Heart left ventricle (tissue), 16 donors: Measurements from ENCODE around the gene AMMECR1. TPM values are rescaled to one million over a fixed set of nuclear protein-coding genes. Genes with fewer than 3 reads are reported as not detected.

ENCODE experiments used
- ATAC-seq, 4 donors: fragments of 200-7000 bp; cut with Tn5 transposase; one replicate each; pipeline ENCODE4 v1.9.1; 2020 to 2022; ENCODE audit warnings: moderate library complexity in 4 of 4, mild to moderate bottlenecking in 3 of 4, moderate number of reproducible peaks in 1 of 4
- DNase-seq, 5 donors: peaks; one replicate each; pipeline ENCODE4 v3.0.0-alpha.2; 2020
- H3K27ac ChIP-seq, 12 donors: fragments of 200-600 bp; sonication (generic) in 4 of 12; one replicate each; pipeline versions ENCODE4 v1.5.0 to v1.8.0; 2016 to 2022; ENCODE audit warnings: mild to moderate bottlenecking in 2 of 12
- H3K27me3 ChIP-seq, 9 donors: fragments of 200-600 bp; sonication (generic) in 2 of 9; one replicate each; pipeline versions ENCODE4 v1.5.1 to v1.8.0; 2016 to 2022; ENCODE audit warnings: mild to moderate bottlenecking in 3 of 9
- H3K36me3 ChIP-seq, 9 donors: fragments of 200-600 bp; sonication (generic) in 2 of 9; one replicate each; pipeline versions ENCODE4 v1.5.0 to v1.8.0; 2018 to 2022; ENCODE audit warnings: mild to moderate bottlenecking in 2 of 9
- H3K4me1 ChIP-seq, 12 donors: fragments of 200-600 bp; sonication (generic) in 4 of 12; one replicate each; pipeline versions ENCODE4 v1.5.0 to v1.8.0; 2016 to 2022; ENCODE audit warnings: mild to moderate bottlenecking in 3 of 12
- H3K4me3 ChIP-seq, 12 donors: fragments of 200-600 bp; sonication (generic) in 4 of 12; one replicate each; pipeline versions ENCODE4 v1.5.0 to v1.8.0; 2017 to 2022; ENCODE audit warnings: mild to moderate bottlenecking in 9 of 12, moderate library complexity in 4 of 12
- H3K9me3 ChIP-seq, 12 donors: fragments of 200-600 bp; sonication (generic) in 4 of 12; one replicate each; pipeline versions ENCODE4 v1.5.0 to v1.8.0; 2016 to 2022; ENCODE audit warnings: mild to moderate bottlenecking in 1 of 12
- POLR2A ChIP-seq, 2 donors: fragments of 450-650 bp; IDR thresholded peaks; one replicate each; pipeline ENCODE4 v1.6.1; 2017; ENCODE audit warnings: antibody characterized with exemption in 2 of 2, mild to moderate bottlenecking in 2 of 2, moderate library complexity in 2 of 2
- WGBS, 4 donors: extraction: QIAGEN DNeasy Blood & Tissue Kit in 2 of 4; methylation state at CpG; one replicate each; pipeline versions ENCODE4 v1.1.5 to v1.1.7; 2013 to 2018; 5-methylcytosine and 5-hydroxymethylcytosine counted together
- intact Hi-C, 10 donors: fragments of 100-400 bp; cut with DNase I; formaldehyde crosslinking; loops; one replicate each; pipeline versions ENCODE4 v1.11.1 to v1.14.2; 2022
- polyA plus RNA-seq, 2 donors: library from polyadenylated mRNA; stranded (reverse); fragments of 200-250 nt; gene quantifications; one replicate each; pipeline ENCODE4 v1.2.3, GENCODE V29; 2013
- total RNA-seq, 9 donors: library from RNA; depleted of rRNA in 2 of 9; stranded (reverse); fragments of >200 nt in 2 of 9; fragmentation: NEBNext Ultra II Directional in 3 of 9; extraction: Animal tissue kit (Norgen Biotek cat#: 25700) in 3 of 9; gene quantifications; one replicate each; pipeline versions ENCODE4 v1.1.0 to v1.2.4, GENCODE V29; 2016 to 2023
- TF ChIP-seq, protein P1 (sequence below), 12 donors: fragments of 200-600 bp; sonication (generic) in 4 of 12; IDR thresholded peaks; one replicate each; pipeline versions ENCODE4 v1.5.0 to v1.8.0; 2018 to 2022; ENCODE audit warnings: antibody characterized with exemption in 12 of 12, mild to moderate bottlenecking in 5 of 12
- donor health status: ischemic (EF 13 %, LVEDD 7.1; RV severe dilation, severe dysfunction).
- donor health status: healthy with polysubstance abuse.
- donor health status: DM: no; HTN: yes; CAD: no.
- donor health status: DM: no; HTN: no; CAD: no.
- donor health status: ischemic (EF 25% LVEDD 6.9; RV normal size, moderate dysfunction).
- donor health status: ischemic (EF 25% LVEDD 5.7; RV mildly dilated, moderate dysfunction).
- donor health status: healthy.
- donor health status: DM: yes; HTN: yes; CAD: no.
- donor health status: ischemic (EF 35%, LVEDD 5.7; RV mildly dilated, moderate dysfunction).
- donor health status: nonischemic (EF 11% LVEDD 7.7; RV severe dilation, severe dysfunction).
- donor health status: DM: yes; HTN: yes; CAD: no.
- donor health status: PGD.
- donor health status: ischemic (EF 29% LVEDD 5.4; RV normal size, mild dysfunction).
- donor health status: nonischemic (EF 23%, LVEDD 6.1; RV moderate dilation, normal function).

Gene AMMECR1
- total and polyA plus RNA-seq, 11 donors, result 0.56 to 4.1 (median 1.1) TPM

DNA sequence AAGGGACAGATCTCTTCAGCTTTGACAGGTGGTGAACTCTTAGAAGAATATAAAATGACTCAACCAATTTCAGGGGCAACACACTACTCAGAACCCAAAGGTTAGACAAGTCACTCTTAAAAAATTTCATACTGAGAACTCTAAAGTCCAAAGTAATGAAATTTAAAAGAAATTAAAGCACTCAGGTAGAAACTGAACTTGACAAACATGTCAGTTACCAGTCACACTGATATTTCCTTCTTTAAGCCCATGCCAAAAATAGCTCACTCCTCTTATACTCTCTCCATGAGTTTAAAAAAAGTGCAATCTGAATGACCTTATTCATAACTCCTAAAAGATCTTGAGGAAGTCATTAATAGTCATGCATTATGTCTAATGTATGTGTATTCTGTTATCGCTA, 40.3 kb downstream of the AMMECR1 start:
- Histone ChIP-seq H3K27ac (no peak overlapping the region), H3K36me3 (no peaks in the 10 kb centered on the region), H3K4me3 (no peak overlapping the region), H3K9me3 (no peaks in the 10 kb centered on the region), H3K4me1 (peaks cover 0 to 10% (median 2%) of the 10 kb centered on the region in 12 donors), H3K27me3 (no peaks in the 10 kb centered on the region)
- DNase-seq, result no peak
- no peak for ATAC-seq
- WGBS, 4 donors, result 64 to 75% (median 74%) methylated on average over 1 of the region's 1 CpG
- intact Hi-C loops, result no loop called here
- TF ChIP-seq, protein P1, sequence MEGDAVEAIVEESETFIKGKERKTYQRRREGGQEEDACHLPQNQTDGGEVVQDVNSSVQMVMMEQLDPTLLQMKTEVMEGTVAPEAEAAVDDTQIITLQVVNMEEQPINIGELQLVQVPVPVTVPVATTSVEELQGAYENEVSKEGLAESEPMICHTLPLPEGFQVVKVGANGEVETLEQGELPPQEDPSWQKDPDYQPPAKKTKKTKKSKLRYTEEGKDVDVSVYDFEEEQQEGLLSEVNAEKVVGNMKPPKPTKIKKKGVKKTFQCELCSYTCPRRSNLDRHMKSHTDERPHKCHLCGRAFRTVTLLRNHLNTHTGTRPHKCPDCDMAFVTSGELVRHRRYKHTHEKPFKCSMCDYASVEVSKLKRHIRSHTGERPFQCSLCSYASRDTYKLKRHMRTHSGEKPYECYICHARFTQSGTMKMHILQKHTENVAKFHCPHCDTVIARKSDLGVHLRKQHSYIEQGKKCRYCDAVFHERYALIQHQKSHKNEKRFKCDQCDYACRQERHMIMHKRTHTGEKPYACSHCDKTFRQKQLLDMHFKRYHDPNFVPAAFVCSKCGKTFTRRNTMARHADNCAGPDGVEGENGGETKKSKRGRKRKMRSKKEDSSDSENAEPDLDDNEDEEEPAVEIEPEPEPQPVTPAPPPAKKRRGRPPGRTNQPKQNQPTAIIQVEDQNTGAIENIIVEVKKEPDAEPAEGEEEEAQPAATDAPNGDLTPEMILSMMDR (IDR thresholded peaks at IDR 0.05), result no peak
- no peak for TF ChIP-seq POLR2A (IDR thresholded peaks at IDR 0.05)

DNA sequence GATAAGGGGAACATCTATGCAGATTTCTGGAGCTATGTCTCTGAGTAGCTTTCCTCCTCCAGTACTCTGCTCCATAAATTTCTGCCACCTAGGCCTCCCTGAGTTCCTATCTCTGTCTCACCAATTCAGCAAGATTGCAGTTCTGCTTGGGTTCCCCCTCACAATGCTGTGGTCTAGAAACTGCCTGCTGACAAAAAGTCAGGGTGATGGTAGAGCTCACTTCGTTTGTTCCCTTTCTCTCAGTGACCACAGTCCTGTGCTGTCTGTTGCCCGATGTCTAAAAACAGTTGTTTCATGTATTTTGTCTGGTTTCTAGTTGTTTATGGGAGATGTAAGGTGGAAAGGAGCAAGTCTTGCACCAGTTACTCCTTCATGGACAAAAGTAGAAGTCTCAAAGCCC, 41.1 kb downstream of the AMMECR1 start:
- 55 to 88% (median 76%) methylated on average over 2 of the region's 2 CpGs for WGBS, 4 donors
- DNase-seq, result no peak
- no peak overlapping the region for H3K4me3 ChIP-seq
- no peaks in the 10 kb centered on the region for H3K36me3 ChIP-seq
- H3K27me3 ChIP-seq, result no peaks in the 10 kb centered on the region
- intact Hi-C loops, result no loop called here
- H3K9me3 ChIP-seq, result no peaks in the 10 kb centered on the region
- ATAC-seq, result no peak
- peaks cover 0 to 10% (median 2%) of the 10 kb centered on the region in 12 donors for H3K4me1 ChIP-seq
- TF ChIP-seq POLR2A (IDR thresholded peaks at IDR 0.05), result no peak
- TF ChIP-seq, protein P1 (IDR thresholded peaks at IDR 0.05), result no peak
- H3K27ac ChIP-seq, result no peak overlapping the region

DNA sequence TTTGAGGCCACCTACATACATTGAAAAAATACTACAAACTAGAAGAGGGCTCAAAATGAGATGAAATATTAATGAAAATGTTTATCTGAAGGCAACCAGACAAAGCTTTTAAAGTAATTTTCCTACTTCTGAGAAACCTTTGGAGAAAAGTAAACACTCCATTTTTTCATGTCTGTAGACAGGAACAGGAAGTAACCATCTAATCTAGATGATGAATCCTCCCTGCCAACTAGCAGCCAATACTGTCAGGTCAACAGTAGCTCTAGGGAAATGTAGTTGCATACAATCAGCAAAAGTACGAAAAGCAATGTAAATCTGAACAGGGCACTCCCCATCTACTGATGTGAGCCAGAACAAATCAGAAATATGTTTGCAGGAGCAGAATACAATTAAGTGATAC, 49.0 kb downstream of the AMMECR1 start:
- intact Hi-C loops, result loop anchor here in 2 of 10 donors (2.0 to 10.0 kb wide), 2 partner anchors 30 to 46 kb away; partner anchors contain the start of gene AMMECR1 (in 1 of the 2)
- no peak for ATAC-seq
- no peak for DNase-seq
- no peak for TF ChIP-seq POLR2A (IDR thresholded peaks at IDR 0.05)
- TF ChIP-seq, protein P1 (IDR thresholded peaks at IDR 0.05), result no peak
- 57 to 69% (median 64%) methylated on average over 1 of the region's 1 CpG for WGBS, 4 donors
- Histone ChIP-seq H3K27me3 (peaks cover 0 to 6% (median 0%) of the 10 kb centered on the region in 9 donors), H3K9me3 (no peaks in the 10 kb centered on the region), H3K36me3 (no peaks in the 10 kb centered on the region), H3K4me1 (peaks cover 0 to 18% (median 2%) of the 10 kb centered on the region in 12 donors), H3K4me3 (no peak overlapping the region), H3K27ac (peak overlapping the region in 1 of 12 donors; percentile 21)

DNA sequence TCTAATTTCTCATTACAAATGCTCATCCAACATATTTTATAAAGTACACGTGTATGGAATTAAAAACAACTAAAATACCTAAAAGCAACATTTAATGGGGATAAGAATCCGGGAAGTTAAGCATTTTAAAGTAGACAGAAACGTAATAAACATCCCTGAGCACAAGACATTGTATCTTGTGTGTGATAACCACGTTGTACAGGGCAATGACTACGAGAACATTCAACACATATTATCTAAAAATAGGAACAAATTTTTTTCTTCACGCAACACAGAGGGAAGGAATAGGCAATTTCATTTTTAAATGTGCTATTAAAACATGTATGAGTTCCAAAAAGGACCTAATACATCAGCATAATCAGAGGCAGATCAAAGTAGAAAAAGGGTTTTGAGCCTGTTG, 49.5 kb downstream of the AMMECR1 start:
- no peaks in the 10 kb centered on the region for H3K9me3 ChIP-seq
- ATAC-seq (peak in 2 of 4 donors; percentile 52 to 61), DNase-seq (no peak)
- H3K27me3 ChIP-seq, result peaks cover 0 to 6% (median 0%) of the 10 kb centered on the region in 9 donors
- 29 to 38% (median 32%) methylated on average over 6 of the region's 6 CpGs for WGBS, 4 donors
- TF ChIP-seq, protein P1 (IDR thresholded peaks at IDR 0.05), result no peak
- no peak for TF ChIP-seq POLR2A (IDR thresholded peaks at IDR 0.05)
- peaks cover 0 to 18% (median 2%) of the 10 kb centered on the region in 12 donors for H3K4me1 ChIP-seq
- H3K4me3 ChIP-seq, result no peak overlapping the region
- intact Hi-C loops, result loop anchor here in 2 of 10 donors (2.0 to 10.0 kb wide), 2 partner anchors 30 to 46 kb away; partner anchors contain the start of gene AMMECR1 (in 1 of the 2)
- H3K36me3 ChIP-seq, result no peaks in the 10 kb centered on the region
- H3K27ac ChIP-seq, result peak overlapping the region in 1 of 12 donors; percentile 21
